Cardiac muscle cell (in vitro differentiated cells and primary cell): Measurements from ENCODE around the gene MMS19. TPM values are rescaled to one million over a fixed set of nuclear protein-coding genes. Genes with fewer than 3 reads are reported as not detected.
A peak's percentile ranks its signal among the peaks of the same experiment; 100 is the strongest.
"Not testable (repeated sequence)": the region's sequence is repeated elsewhere in the genome, so short reads cannot be mapped to it uniquely, and the experiment has no call there.

Experiments used
- DNase-seq, 2 donors: peaks; one replicate each; pipeline versions ENCODE4 v3.0.0 to v3.0.0-alpha.2; 2010 to 2017; ENCODE audit warnings: low read depth in 1 of 2, low spot score in 1 of 2
- H3K27ac ChIP-seq: fragments of 200-600 bp; sonication (generic); 2 replicates; pipeline ENCODE4 v1.5.1; 2016
- H3K27me3 ChIP-seq: fragments of 200-600 bp; sonication (generic); 2 replicates; pipeline ENCODE4 v1.6.0; 2016; ENCODE audit warnings: control low read depth
- H3K36me3 ChIP-seq: fragments of 200-600 bp; sonication (generic); 2 replicates; pipeline ENCODE4 v1.5.1; 2016; ENCODE audit warnings: control low read depth
- H3K4me1 ChIP-seq: fragments of 200-600 bp; sonication (generic); 2 replicates; pipeline ENCODE4 v1.8.1; 2017; ENCODE audit warnings: low read depth, mild to moderate bottlenecking, mixed run types
- H3K4me3 ChIP-seq: fragments of 200-600 bp; sonication (generic); 2 replicates; pipeline ENCODE4 v1.5.1; 2016; ENCODE audit warnings: mild to moderate bottlenecking
- H3K9me3 ChIP-seq: fragments of 200-600 bp; sonication (generic); 2 replicates; pipeline ENCODE4 v1.5.1; 2017; ENCODE audit warnings: low read depth, mild to moderate bottlenecking, control low read depth
- polyA plus RNA-seq: library from polyadenylated mRNA; unstranded; fragments of >200 nt; fragmentation: Nextera tagmentation; extraction: Ambion mirVana; gene quantifications from 2 replicates; pipeline ENCODE4 v1.2.1, GENCODE V29; 2016
- total RNA-seq: library from RNA; depleted of rRNA; stranded (reverse); fragments of >200 nt; gene quantifications from 2 replicates; pipeline ENCODE4 v1.2.3, GENCODE V29; 2016
- TF ChIP-seq, protein P1 (sequence below): IDR thresholded peaks from 2 replicates; pipeline ENCODE4 v1.5.1; 2012; ENCODE audit warnings: low read depth, mild to moderate bottlenecking, low read length

Gene MMS19
- total and polyA plus RNA-seq, 2 experiments from 2014 or later = 72.5 to 94.0 TPM

DNA sequence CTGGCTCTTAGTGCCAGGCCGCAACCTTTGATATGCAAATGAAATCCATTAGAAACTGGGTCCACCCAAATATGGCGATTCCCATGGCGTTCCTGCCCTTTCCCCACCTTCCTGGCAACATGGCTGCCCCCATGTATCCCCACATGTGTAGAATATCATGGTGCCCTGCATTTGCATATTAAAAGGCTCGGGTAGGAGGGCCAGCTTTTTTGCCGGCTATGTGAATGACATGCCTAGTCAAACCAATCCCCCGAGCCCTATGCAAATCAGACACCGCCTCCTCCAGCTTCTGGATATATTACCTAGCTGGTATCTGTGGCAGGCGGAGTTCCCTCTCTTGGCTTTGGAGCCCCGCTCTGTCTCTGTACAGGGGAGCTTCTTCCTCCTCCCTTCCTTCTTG lies 18.3 kb downstream of the MMS19 start:
- Histone ChIP-seq H3K9me3 (no peaks in the 10 kb centered on the region), H3K4me3 (no peak overlapping the region), H3K27me3 (no peaks in the 10 kb centered on the region), H3K36me3 (peaks cover 29% of the 10 kb centered on the region), H3K4me1 (no peaks in the 10 kb centered on the region), H3K27ac (no peak overlapping the region)
- TF ChIP-seq, protein P1, sequence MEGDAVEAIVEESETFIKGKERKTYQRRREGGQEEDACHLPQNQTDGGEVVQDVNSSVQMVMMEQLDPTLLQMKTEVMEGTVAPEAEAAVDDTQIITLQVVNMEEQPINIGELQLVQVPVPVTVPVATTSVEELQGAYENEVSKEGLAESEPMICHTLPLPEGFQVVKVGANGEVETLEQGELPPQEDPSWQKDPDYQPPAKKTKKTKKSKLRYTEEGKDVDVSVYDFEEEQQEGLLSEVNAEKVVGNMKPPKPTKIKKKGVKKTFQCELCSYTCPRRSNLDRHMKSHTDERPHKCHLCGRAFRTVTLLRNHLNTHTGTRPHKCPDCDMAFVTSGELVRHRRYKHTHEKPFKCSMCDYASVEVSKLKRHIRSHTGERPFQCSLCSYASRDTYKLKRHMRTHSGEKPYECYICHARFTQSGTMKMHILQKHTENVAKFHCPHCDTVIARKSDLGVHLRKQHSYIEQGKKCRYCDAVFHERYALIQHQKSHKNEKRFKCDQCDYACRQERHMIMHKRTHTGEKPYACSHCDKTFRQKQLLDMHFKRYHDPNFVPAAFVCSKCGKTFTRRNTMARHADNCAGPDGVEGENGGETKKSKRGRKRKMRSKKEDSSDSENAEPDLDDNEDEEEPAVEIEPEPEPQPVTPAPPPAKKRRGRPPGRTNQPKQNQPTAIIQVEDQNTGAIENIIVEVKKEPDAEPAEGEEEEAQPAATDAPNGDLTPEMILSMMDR = no peak
- no peak for DNase-seq

- H3K9me3 ChIP-seq, DNase-seq, H3K4me1 ChIP-seq, H3K27me3 ChIP-seq, H3K4me3 ChIP-seq, H3K27ac ChIP-seq: not testable (repeated sequence)
- H3K36me3 ChIP-seq = peaks cover 32% of the 10 kb centered on the region
These were observed 18.8 kb downstream of the MMS19 start for GRCh38 chr10:97479410-97479809.

GRCh38 chr10:97475936-97476594 lies 22.2 kb downstream of the MMS19 start:
- DNase-seq = peak in 1 of 2 donors; percentile 91
- Histone ChIP-seq H3K4me1 (no peaks in the 10 kb centered on the region), H3K27ac (no peak overlapping the region), H3K4me3 (no peak overlapping the region), H3K36me3 (peaks cover 54% of the 10 kb centered on the region), H3K27me3 (no peaks in the 10 kb centered on the region), H3K9me3 (no peaks in the 10 kb centered on the region)
- TF ChIP-seq, protein P1 = no peak

- no peaks in the 10 kb centered on the region for H3K4me1 ChIP-seq
- H3K27ac ChIP-seq = no peak overlapping the region
- H3K4me3 ChIP-seq = no peak overlapping the region
- H3K9me3 ChIP-seq = no peaks in the 10 kb centered on the region
- peaks cover 60% of the 10 kb centered on the region for H3K36me3 ChIP-seq
- no peak for DNase-seq
- TF ChIP-seq, protein P1 = no peak
- no peaks in the 10 kb centered on the region for H3K27me3 ChIP-seq
These were observed 23.3 kb downstream of the MMS19 start for GRCh38 chr10:97474918-97475317.

DNA sequence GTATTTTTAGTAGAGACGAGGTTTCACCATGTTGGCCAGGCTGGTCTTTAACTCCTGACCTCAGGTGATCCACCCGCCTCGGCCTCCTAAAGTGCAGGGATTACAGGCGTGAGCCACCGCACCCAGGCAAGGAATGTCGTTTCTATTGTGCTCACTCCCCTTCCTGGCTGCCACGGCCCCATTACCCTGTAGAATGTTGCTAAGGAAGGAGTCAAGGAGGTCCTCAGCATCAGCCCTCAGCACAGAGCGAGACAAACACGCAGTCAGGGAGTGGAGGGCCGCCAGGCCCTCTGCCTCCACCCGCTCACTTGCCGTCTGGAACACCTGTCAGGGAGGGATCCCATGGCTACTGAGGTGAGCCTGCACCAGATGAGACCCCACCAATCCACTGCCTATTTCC lies 29.4 kb downstream of the MMS19 start:
- H3K36me3 ChIP-seq = peaks cover 56% of the 10 kb centered on the region
- not testable (repeated sequence) for H3K27me3 ChIP-seq, H3K4me3 ChIP-seq, DNase-seq, H3K9me3 ChIP-seq, H3K27ac ChIP-seq, H3K4me1 ChIP-seq

GRCh38 chr10:97468162-97468561 lies 30.1 kb downstream of the MMS19 start:
- Histone ChIP-seq H3K9me3 (no peaks in the 10 kb centered on the region), H3K27ac (no peak overlapping the region), H3K36me3 (peaks cover 53% of the 10 kb centered on the region), H3K4me3 (no peak overlapping the region), H3K4me1 (no peaks in the 10 kb centered on the region), H3K27me3 (no peaks in the 10 kb centered on the region)
- no peak for DNase-seq
- TF ChIP-seq, protein P1 = no peak
